ENCODE data around the gene KATNB1.
"Not testable (repeated sequence)": the region's sequence is repeated elsewhere in the genome, so short reads cannot be mapped to it uniquely, and the experiment has no call there.

KATNB1 gene

DNA sequence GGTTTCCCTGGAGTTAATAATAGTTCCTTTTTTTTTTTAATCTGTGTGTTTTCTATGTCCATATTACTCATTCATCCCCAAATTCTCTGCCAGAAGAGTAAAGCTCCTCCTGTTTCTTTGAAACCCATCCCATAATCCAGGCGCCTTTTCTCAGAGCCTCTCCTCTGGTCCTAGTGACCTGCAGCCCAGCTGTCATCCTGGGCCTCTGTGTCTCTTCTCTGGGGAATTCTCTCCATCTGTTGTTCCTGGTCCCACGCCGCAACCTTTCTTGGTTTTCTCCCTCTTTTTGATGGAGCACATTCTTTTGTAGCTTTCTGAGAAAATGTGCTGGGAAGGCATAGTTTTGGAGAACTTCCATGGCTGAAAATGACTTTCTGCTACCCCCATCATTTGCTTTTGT is 10.2 kb downstream of the KATNB1 start:
- no peak for DNase-seq

DNA sequence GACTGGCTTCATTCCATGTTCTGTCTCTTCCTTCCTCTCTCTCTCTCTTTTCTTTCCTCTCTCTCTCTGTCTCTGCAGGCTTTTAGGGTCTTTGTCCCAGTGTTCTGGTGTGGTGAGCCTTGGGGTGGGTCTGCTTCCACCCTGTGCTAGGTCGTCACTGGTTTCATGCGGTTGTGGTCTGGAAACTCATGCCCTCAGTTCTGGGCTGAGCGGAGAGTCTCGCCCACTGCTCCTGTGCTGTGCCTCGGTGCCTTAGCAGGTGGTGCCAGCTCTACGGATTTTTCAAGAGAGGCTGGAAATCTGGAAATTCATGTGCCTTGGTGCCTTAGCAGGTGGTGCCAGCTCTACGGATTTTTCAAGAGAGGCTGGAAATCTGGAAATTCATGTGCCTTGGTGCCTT is 10.7 kb downstream of the KATNB1 start:
- not testable (repeated sequence) for DNase-seq

DNA sequence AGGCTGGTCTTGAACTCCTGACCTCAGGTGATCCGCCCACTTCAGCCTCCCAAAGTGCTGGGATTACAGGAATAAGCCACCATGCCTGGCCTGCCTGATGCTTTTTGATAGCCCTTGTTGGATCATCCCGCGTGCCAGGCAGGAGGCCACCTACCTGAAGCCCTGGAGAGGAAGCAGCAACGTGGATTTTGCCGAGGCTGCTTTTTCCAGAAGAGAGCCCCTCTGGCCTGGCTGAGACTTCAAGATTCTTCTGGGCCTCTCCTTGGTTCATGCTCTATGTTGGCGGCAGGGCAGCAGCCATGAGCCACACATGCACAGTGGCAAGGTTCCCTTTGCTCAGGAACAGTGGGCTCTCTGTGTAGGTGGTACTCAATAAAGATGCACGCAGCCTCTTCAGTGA is 11.5 kb downstream of the KATNB1 start:
- no peak for DNase-seq

DNA sequence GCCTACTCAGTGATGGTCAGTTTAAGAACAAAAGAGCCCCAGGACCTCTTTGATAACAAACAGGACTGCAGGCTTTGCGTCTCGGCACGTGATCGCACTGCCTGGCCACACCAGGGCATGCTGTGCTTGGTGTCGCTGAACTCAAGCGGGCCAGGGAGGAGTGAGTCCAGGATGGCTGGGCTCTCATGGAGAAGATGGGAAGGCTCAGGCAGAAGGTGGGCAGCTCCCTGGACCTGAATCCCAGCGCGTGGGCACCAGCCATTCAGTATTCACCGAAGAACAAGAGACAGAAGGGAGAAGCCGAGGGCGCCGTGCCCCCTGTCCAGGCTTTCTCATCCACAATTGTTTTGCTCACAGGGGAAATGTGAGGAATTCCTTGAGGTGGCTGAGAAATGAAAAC is 11.9 kb downstream of the KATNB1 start:
- DNase-seq: no peak

DNA sequence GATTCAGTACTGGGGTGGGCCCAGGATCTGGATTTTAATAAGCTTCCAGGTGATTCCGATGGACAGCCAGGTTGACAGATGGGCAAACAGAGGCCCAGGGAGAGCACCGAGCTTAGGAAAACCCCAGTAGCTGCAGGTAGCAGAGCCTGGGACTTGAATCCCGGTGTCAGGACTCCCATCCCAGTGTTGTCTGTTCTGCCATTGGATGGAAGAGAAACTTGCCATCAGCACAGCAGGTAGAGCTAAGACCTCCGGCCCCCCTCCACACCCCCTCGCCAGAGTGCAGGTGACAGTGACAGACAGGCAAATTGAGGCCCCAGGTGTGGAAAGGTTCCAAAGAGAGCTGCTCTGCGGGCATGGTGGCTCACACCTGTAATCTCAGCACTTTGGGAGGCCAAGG is 12.4 kb downstream of the KATNB1 start:
- no peak for DNase-seq

DNA sequence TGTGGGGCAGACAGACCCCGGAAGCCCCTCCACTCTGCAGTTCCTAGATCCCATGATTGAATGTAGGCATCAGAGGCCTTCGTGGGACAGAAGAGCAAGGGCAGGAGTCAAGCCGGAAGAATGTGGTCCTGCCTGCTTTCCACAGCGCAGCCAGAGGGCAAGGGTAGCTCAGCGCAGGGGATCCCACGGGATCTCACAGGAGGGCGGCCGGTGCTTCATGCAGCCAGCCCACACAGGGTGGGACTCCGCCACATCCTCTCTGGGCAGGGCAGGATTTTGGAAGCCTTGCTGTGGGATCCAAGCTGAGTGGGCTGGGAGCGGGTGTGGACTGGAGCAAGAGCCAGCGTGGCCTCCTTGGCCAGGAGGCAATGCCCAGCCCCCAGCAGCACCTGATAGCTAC is 13.0 kb downstream of the KATNB1 start:
- DNase-seq: no peak

DNA sequence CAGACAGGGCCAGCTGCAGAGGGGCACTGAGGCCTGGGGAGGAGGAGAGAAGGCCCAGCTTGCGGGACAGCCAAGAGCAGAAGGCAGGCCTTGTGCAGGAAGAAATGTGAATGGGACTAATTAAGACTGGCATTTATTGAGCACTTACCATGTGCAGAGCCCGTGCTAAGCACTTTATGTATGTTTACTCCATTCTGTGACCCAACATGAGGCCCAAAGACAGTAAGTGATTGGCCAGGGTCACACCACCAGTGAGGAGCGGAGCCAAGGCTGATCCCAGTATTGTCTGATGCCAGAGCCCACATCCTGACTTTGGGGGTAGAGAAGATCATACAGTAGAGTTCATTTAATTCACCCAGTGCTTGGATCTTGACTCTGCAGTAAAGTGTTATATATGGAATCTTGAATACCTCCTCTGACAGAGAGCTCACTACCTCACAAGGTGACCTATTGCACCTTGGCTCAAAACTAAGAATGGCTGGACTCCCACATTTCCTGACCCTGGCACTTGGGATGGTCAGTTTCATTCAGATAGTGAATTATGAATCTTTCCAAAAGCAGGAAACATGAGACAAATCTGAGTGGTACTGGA is 13.6 kb downstream of the KATNB1 start:
- DNase-seq: no peak

DNA sequence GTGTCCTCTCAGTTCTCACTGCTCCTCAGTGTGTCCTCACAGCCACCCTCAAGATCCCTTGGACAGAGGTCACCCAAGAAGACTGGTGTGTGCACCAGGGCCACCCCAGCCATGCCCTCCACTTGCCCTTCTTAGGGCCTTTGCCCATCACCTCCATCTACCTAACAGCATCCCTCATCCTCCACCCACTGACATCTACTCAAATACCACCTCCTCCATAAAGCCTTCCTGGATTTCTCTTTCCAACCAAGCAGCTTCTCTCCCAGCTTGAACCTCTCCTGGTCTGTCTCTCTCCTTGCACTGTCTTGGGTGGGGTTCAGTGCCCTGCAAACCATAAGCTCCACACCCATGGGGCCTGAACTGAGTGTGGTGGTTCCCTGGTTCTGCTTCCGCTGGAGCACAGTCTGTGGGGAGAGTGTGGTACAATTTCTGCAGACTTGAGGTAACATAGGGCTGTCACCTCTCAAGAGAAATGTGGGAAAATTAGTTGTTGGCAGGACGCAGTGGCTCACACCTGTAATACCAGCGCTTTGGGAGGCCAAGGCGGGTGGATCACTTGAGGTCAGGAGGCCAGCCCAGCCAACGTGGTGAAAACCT is 14.4 kb downstream of the KATNB1 start:
- DNase-seq: no peak

DNA sequence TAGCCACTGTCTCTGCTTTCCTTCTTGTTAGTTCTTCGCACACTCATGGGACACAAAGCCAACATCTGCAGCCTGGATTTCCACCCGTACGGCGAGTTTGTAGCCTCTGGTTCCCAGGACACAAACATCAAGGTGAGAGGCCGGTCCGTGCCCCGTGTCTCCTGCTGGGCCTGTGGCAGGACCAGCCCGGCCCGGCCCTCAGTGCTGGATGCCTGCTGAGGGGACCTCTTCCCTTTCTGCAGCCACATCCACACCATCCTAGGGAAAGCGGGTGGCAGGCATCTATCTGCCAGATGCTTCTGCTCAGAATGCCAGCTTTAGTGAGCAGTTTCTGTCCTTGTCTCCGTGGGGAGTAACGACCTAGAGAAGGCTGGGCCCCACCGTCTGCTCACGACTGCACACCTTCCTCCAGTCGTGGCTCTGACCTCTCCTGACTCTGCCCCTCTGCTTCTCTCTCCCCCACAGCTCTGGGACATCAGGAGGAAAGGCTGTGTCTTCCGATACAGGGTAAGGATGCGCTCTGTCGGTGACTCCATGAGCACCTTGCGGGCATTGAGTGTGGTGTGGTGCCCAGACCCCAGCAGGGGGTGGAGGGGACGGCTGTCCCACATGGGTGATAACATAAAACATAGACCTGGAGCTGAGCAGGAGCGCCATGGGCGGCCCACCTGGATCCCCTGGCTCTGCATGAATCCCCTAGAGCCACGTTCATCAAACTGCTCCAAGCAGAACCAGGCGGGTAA is 15.4 kb downstream of the KATNB1 start:
- DNase-seq: no peak

DNA sequence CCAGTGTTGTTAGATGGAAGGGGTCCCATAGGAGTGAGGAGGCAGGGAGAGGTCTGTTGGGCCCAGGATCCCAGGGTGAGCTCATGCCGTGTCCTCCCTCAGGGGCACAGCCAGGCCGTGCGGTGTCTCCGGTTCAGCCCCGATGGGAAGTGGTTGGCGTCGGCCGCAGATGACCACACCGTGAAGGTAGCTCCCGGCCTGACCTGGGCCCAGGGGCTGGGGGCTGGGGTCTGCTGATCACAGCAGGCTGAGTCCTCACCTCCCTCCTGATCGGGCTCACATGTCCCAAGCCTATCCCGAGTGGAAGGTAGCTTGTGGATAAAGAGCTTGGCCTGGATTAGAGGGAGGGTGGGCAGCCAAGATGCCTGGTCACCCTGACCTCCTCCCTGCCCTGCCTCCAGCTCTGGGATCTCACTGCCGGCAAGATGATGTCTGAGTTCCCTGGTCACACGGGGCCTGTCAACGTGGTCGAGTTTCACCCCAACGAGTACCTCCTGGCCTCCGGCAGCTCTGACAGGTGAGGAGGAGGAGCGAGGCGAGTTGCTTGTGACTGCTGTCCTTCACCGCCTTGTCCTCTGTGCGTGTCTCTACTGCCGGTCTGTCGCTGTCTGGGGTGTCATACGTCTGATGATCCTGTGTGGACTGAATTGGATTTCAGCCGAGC is 16.1 kb downstream of the KATNB1 start:
- no peak for DNase-seq

DNA sequence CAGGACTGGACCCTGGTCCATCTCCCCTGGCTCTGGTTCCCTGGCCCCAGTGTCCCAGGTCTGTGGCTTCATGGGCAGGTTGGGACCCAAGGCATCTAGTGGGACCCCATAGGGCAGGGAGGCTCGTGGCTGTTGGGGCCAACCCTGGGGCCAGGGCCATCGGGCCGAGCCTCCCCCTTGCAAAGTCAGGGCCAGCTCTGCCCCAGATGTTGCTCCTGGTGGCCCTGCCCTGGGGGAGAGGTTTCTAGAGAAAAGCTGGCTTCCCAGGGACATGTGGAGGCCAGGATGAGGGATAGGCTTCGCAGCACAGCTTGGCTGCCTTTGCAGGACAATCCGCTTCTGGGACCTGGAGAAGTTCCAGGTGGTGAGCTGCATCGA is 16.6 kb downstream of the KATNB1 start:
- DNase-seq: no peak

DNA sequence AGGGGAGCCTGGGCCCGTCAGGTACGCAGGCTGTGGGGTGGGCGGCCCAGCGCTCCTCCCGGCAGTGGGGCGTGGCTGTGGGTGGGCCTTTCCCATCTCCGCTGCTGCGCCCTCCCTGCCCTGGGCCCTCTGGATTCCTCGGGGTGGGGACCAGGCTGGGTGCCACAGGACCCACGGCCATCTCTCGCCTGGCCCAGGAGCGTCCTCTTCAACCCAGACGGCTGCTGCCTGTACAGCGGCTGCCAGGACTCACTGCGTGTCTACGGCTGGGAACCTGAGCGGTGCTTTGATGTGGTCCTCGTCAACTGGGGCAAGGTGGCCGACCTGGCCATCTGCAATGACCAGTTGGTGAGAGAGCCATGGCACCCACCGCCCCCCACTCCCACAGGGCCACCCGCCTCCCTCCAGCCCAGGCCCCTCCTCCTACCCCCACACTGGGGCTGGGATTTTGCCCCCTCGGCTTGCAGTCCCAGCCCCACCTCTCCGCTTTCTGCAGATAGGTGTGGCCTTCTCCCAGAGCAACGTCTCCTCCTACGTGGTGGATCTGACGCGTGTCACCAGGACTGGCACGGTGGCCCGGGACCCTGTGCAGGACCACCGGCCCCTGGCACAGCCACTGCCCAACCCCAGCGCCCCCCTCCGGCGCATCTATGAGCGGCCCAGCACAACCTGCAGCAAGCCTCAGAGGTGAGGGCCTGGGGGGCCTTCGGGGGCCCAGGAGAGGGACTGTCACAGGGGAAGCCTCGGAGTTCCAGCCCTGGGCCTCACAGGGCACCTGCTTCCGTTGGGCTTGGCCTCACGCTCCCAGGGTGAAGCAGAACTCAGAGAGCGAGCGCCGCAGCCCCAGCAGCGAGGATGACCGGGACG is 17.2 kb downstream of the KATNB1 start:
- no peak for DNase-seq

DNA sequence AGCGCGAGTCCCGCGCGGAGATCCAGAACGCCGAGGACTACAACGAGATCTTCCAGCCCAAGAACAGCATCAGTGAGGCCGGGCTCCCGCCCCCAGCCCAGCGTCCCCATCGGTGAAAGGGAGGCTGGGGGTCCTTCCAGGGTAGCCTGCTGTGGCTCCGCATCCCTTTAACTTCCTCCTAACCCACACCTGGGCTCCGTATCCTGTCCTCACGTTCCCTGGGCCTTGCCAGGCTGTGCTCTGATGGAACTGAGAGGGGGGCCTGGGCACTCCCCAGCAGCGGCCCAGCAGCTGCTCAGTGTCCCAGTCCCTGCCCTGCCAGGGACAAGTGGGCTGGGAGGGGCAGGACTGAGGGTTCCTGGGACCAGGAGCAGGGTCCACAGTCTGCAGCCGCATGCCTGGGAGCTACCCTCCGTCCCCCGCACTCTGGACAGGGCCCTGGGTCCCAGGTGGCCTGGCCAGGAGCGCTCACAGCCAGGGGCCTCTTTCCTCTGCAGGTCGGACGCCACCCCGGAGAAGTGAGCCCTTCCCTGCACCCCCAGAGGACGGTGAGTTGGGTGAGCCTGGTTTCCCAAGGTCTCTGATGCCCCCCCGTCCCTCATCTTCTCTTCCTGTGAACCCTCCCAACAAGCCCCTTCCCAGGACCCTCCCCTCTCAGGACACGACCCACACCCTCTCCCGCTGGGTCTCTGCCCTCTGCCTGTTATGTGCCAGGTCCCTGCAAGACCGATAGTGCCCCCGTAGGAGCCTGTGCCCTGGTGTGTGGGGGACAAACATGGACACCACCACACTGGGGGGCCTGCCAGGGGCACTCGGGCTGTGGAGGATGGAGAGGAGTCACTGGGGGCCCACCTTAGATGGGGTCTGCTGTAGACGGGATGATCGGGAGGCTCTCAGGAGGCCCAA is 18.1 kb downstream of the KATNB1 start:
- DNase-seq: no peak

DNA sequence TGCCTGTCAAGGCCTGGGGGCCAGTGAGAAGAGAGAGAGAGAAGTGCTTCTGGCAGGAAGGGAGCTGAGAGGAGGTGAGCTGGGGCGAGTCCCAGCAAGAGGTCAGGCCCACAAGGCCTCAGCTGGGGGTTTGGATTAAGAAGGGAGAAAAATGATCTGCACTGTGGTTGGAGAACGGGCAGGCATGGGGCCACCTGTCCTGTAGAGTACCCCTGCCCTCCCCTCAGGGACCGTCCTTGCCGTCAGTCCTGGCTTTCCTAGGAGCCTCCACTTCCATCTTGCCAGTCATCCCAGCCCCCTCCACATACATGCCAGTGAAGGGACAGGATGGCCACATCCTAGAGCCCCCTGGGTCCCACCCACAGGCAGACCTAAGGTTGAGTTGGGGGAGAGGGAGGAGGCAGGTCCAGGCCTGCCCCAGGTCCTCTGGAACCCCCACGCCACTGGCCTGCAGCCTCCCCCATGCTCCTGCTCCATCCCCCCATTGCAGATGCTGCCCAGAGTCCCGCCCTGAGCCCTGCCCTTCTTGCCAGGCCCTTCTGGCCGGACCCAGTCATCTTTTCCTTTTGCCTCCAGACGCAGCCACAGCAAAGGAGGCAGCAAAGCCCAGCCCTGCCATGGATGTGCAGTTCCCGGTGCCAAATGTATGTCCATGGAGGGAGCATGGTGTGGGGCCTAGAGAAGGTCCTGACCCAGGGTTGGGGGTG is 18.9 kb downstream of the KATNB1 start:
- no peak for DNase-seq

DNA sequence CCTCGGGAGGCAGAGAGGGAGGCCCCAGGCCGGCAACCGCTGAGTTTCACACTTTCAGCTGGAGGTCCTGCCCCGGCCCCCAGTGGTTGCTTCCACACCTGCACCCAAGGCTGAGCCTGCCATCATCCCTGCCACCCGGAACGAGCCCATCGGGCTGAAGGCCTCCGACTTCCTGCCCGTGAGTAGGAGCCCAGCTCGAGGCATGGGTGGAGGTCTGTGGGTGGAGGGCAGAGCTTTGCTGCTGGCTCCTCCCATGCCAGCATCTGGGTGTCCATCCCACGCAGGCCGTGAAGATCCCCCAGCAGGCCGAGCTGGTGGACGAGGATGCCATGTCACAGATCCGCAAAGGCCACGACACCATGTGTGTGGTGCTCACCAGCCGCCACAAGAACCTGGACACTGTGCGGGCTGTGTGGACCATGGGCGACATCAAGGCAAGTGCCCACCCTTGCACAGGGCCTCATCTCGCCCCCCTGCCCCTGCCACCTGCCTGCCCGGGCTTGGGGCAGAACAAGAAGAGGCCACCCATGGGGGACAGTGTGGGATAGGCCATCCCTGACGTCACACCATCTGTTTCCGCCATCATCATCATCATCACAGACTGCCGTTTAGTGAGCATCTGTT is 19.6 kb downstream of the KATNB1 start:
- no peak for DNase-seq

DNA sequence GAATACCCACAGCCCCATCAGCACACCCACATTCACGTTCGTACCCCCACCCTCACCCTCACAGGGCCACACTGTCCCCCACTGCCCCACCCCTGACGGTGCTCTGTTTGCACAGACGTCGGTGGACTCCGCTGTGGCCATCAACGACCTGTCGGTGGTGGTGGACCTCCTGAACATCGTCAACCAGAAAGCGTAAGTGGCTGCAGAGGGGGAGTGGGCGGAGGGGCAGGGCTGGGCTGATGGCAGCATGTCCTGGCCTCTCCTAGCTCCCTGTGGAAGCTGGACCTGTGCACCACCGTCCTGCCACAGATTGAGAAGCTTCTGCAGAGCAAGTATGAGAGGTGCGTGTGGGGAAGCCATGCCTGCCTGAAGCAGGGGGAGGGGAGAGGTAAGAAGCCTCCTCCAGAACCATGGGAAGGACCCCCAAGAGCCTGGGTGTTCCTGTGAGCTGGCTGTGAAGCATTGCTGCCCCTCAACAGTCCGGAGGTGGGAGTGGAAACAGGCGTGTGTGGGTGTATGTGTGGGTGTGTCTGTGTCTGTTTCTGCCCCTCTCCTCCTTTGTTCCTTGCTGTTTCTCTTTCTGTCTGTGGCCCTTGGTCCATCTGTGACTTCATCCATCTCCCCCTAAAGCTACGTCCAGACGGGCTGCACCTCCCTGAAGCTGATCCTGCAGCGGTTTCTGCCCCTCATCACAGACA is 20.3 kb downstream of the KATNB1 start:
- DNase-seq: no peak

DNA sequence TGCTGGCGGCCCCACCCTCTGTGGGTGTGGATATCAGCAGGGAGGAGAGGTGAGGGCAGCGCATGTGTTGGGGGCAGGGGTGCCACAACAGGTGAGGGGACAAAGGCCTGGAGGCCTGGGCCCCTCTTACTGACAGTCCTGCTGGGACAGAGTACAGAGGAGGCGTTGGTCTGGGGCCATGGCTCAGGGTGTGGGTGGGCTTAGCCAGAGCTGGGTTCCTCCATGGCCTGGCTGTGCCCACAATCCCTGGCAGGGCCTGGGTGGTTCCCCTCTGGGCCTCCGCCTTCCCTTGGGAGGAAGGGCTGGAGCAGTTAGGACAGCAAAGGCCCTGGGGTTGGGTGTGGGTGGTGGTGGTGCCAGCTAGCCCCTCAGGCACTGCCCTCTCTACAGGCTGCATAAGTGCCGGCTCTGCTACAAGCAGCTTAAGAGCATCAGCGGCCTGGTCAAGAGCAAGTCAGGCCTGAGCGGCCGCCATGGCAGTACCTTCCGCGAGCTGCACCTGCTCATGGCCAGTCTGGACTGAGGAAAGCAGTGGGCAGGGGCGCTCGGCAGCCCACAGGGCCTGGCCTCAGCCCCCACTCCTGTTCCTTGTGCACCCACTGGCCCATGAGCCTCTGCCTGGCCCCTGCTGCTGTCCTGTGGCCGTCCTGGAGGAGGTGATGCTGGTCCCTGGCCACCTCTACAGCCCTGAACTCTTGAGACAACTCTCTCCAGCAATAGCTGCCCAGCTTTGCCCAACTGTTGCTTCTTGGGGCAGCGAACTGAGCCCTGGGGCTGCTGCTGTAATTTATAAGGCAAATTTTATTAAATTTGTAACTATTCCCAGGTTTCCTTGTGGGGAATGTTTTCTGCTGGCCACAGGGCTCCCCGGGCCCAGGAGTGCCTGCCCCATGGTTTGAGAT is 21.1 kb downstream of the KATNB1 start:
- no peak for DNase-seq

DNA sequence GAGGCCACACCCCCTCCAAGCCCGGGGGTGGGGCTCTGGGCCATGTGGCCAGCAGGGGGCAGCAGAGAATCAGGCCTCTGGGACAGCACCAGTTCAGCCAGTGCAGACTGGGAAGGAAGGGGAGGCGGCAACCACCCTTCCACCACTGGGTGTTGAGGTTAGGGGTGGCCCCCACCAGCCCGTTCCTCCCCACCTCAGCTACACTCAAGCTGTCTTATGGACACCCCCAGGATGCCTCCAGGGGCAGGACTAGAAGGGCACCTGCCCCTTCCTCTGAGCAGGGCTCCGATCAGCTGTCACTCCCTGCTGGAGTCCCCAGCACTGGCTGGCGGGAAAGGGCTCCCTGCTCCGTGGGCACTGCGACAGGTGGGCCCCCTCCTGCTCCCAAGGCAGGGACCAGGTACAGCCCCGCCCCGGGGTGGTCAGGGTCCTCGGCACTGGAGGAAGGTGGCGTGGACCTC is 21.8 kb downstream of the KATNB1 start:
- peak; percentile 93 to 95 for DNase-seq

DNA sequence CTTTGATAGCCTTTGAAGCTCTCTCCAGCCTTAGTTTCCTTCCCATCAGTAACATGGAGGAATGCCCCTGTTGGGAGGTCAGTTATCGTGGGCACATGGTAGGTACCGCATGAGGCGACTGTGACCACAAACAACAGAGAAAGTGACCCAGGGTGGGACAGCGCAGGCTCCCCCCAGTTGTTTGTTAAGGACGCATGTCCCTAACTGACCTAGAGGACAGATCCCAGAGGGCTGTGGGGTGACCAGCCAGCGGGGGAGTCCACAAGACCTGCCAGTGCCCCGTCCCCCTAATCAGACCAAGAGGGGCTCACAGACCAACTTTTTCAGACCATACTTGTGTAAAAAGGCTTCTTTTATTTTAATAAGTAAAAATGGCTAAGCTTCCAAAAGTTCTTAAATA is 22.3 kb downstream of the KATNB1 start:
- no peak for DNase-seq
